Measurements from ENCODE around the gene MAPK6.
A peak's percentile ranks its signal among the peaks of the same experiment; 100 is the strongest.

MAPK6 gene

GRCh38 chr15:52010633-52011595, 8.1 kb upstream of the MAPK6 start:
- DNase-seq (ENCODE audit: low spot score) = peak; percentile 64

- DNase-seq (ENCODE audit: low spot score) = no peak
These were observed 7.3 kb upstream of the MAPK6 start for GRCh38 chr15:52011711-52012144.

GRCh38 chr15:52012210-52012609, 6.8 kb upstream of the MAPK6 start:
- no peak for DNase-seq (ENCODE audit: low spot score)

- peak; percentile 13 for DNase-seq (ENCODE audit: low spot score)
These were observed 5.7 kb upstream of the MAPK6 start for GRCh38 chr15:52013151-52013791.

GRCh38 chr15:52014616-52015015, 4.4 kb upstream of the MAPK6 start:
- no peak for DNase-seq (ENCODE audit: low spot score)

- no peak for DNase-seq (ENCODE audit: low spot score)
These were observed 2.7 kb upstream of the MAPK6 start for GRCh38 chr15:52016316-52016715.

GRCh38 chr15:52018244-52018643, 775 bp upstream of the MAPK6 start:
- DNase-seq (ENCODE audit: low spot score) = no peak

GRCh38 chr15:52019394-52020220, 588 bp downstream of the MAPK6 start:
- peak; percentile 94 for DNase-seq (ENCODE audit: low spot score)

GRCh38 chr15:52020221-52021085, 1.4 kb downstream of the MAPK6 start:
- DNase-seq (ENCODE audit: low spot score) = no peak

GRCh38 chr15:52021128-52021671, 2.2 kb downstream of the MAPK6 start:
- DNase-seq (ENCODE audit: low spot score) = peak; percentile 71

GRCh38 chr15:52021892-52022540, 3.0 kb downstream of the MAPK6 start:
- DNase-seq (ENCODE audit: low spot score) = no peak

GRCh38 chr15:52023169-52023922, 4.3 kb downstream of the MAPK6 start:
- no peak for DNase-seq (ENCODE audit: low spot score)

GRCh38 chr15:52028431-52029093, 9.5 kb downstream of the MAPK6 start:
- DNase-seq (ENCODE audit: low spot score) = no peak

GRCh38 chr15:52030010-52030409, 11.0 kb downstream of the MAPK6 start:
- DNase-seq (ENCODE audit: low spot score) = no peak

GRCh38 chr15:52031556-52031955, 12.5 kb downstream of the MAPK6 start:
- DNase-seq (ENCODE audit: low spot score) = no peak

GRCh38 chr15:52037889-52038505, 19.0 kb downstream of the MAPK6 start:
- no peak for DNase-seq (ENCODE audit: low spot score)

- peak; percentile 28 for DNase-seq (ENCODE audit: low spot score)
These were observed 21.1 kb downstream of the MAPK6 start for GRCh38 chr15:52039925-52040781.
